ENCODE data around the gene PTGR1. TPM values are rescaled to one million over a fixed set of nuclear protein-coding genes. Genes with fewer than 3 reads are reported as not detected.

Gene PTGR1
- total RNA-seq, result 43.2 and 54.1 TPM in 2 replicates

DNA sequence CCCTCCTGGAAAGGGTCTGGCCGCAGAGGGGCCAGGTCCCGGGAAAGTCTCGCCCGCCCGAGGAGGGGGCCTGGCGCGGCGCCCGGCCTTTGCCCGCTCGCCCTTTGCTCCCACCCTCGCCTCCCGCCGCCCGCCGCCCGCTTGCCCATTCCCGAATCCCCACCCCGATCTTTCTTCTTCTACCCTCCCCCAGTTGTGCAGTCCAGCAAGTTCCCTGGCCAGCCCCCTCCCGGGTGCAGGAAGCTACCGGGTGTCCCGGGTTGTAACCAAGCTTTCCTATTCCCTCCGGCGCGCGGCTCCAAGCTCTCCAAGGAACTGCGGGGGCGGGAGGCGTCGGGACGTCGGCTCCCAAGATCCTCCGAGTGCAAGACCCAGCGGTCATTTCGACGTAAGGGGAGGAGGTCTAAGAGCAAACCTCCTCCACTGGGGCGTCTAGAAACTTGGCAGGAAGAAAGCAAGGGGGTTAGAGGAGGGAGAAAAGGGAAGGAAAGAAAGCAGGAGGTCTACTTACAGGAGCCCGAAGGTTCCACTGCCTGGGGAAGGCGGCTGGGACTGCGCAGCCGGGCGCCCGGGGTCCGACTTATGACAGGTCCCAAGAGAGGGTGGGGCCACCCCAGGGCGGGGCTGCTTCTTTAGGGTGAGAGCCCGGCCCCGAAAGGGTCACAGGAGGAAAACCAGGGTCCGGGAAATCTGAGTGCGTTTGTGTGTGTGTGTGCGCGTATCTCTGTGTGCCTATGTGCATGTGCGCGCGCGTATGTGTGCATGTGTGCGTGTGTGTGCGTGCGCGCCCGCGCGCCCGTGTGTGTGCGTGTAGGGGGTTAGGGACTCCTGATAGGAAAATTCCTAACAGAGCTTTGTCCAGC, at the start of gene PTGR1:
Gene PTGR1 (minus strand): TSS at position 556 of the 863 bp plus-strand sequence. CDS start 2,225 bp downstream, outside the sequence.

GRCh38 chr9:111631214-111631971, 31.9 kb upstream of the PTGR1 start, which contains the start of gene DNAJC25:
Gene DNAJC25 (plus strand): TSS chr9:111631334. CDS start chr9:111631408, 74 bp downstream.

GRCh38 chr9:111525056-111525977, 74.1 kb downstream of the PTGR1 start, which contains the start of gene ZNF483:
Gene ZNF483 (plus strand): TSS chr9:111525179. CDS start chr9:111527396, 2,217 bp downstream.

Other genes starting within 250 kb of the PTGR1 start
- 69.6 and 80.9 TPM in 2 replicates for gene ECPAS, start 115.3 kb downstream of the PTGR1 start, total RNA-seq
- gene ZNF483, start 74.5 kb downstream of the PTGR1 start, total RNA-seq, result 1.6 and 2.9 TPM in 2 replicates
- gene DNAJC25, start 31.7 kb upstream of the PTGR1 start, total RNA-seq, result 4.1 and 4.5 TPM in 2 replicates
- 59.9 and 76.7 TPM in 2 replicates for gene GNG10, start 62.0 kb upstream of the PTGR1 start, total RNA-seq
- 0.15 TPM in 1 of 2 replicates, not detected in the other for gene SHOC1, start 195.3 kb upstream of the PTGR1 start, total RNA-seq

All from epithelial cell of umbilical artery (primary cell).